ENCODE data around the gene HBM. TPM values are rescaled to one million over a fixed set of nuclear protein-coding genes. Genes with fewer than 3 reads are reported as not detected.
A peak's percentile ranks its signal among the peaks of the same experiment; 100 is the strongest.

The HBM gene
- total RNA-seq, 1 experiment from 2014 or later = not detected

GRCh38 chr16:155031-155398 lies 10.8 kb upstream of the HBM start:
- no peak overlapping the region for H2BK15ac ChIP-seq (ENCODE audit: low read depth, low read length)
- no peak overlapping the region for H3K18ac ChIP-seq (ENCODE audit: insufficient read length, low read depth, low read length)
- H2BK12ac ChIP-seq (ENCODE audit: insufficient read length, low read depth, low read length) = no peak overlapping the region
- Mint-ChIP-seq H3K27ac (no peak overlapping the region), H3K4me3 (peak overlapping the region; percentile 63 to 88), H3K36me3 (ENCODE audit: insufficient read depth in 1 of 3, low read depth in 3 of 3) (no peaks in the 10 kb centered on the region), H3K27me3 (ENCODE audit: low read depth) (peaks cover 81% of the 10 kb centered on the region), H3K4me1 (peaks cover 9% of the 10 kb centered on the region in 2 experiments), H3K9me3 (peaks cover 5 to 9% of the 10 kb centered on the region in 2 experiments; a peak in 3 of 5 replicates)
- H3K23ac ChIP-seq (ENCODE audit: insufficient read length, low read depth, low read length) = no peak overlapping the region
- no peak overlapping the region for H4K5ac ChIP-seq (ENCODE audit: insufficient read length, low read depth, low read length)
- H3K14ac ChIP-seq (ENCODE audit: insufficient read depth, low read length) = no peak overlapping the region
- H2BK20ac ChIP-seq (ENCODE audit: low read depth, low read length, poor library complexity, severe bottlenecking) = no peak overlapping the region
- no peaks in the 10 kb centered on the region for H3K79me2 ChIP-seq (ENCODE audit: insufficient read depth, low read length)
- H3K4me2 ChIP-seq (ENCODE audit: insufficient read depth, insufficient read length, low read length) = peak overlapping the region; percentile 86
- H2BK5ac ChIP-seq (ENCODE audit: insufficient read length, low read length) = no peak overlapping the region
- no peak overlapping the region for H4K91ac ChIP-seq (ENCODE audit: insufficient read length, low read depth, low read length)
- no peak overlapping the region for H3K27ac ChIP-seq (ENCODE audit: insufficient read length, low read depth, low read length)
- H3K27me3 ChIP-seq (ENCODE audit: insufficient read depth, low read length) = peaks cover 9% of the 10 kb centered on the region; the same call in 1 of the 2 replicates
- H4K20me1 ChIP-seq (ENCODE audit: control insufficient read depth, insufficient read depth, insufficient read length) = no peaks in the 10 kb centered on the region
- H3K56ac ChIP-seq (ENCODE audit: insufficient read length, low read depth, low read length) = no peak overlapping the region
- no peak overlapping the region for H2BK120ac ChIP-seq (ENCODE audit: low read depth, low read length, poor library complexity, severe bottlenecking)
- H3K9me3 ChIP-seq (ENCODE audit: control insufficient read depth, low read depth, low read length) = no peaks in the 10 kb centered on the region
- TF ChIP-seq, protein P1, sequence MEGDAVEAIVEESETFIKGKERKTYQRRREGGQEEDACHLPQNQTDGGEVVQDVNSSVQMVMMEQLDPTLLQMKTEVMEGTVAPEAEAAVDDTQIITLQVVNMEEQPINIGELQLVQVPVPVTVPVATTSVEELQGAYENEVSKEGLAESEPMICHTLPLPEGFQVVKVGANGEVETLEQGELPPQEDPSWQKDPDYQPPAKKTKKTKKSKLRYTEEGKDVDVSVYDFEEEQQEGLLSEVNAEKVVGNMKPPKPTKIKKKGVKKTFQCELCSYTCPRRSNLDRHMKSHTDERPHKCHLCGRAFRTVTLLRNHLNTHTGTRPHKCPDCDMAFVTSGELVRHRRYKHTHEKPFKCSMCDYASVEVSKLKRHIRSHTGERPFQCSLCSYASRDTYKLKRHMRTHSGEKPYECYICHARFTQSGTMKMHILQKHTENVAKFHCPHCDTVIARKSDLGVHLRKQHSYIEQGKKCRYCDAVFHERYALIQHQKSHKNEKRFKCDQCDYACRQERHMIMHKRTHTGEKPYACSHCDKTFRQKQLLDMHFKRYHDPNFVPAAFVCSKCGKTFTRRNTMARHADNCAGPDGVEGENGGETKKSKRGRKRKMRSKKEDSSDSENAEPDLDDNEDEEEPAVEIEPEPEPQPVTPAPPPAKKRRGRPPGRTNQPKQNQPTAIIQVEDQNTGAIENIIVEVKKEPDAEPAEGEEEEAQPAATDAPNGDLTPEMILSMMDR (conservative IDR thresholded peaks at IDR 0.05) = no peak
- no peak overlapping the region for H3T11ph ChIP-seq (ENCODE audit: low read length)
- no peak overlapping the region for H3K4ac ChIP-seq (ENCODE audit: low read depth, low read length)
- no peak overlapping the region for H3K9ac ChIP-seq (ENCODE audit: extremely low read depth, insufficient read length, low read length)
- no peak overlapping the region for H2AK5ac ChIP-seq (ENCODE audit: insufficient read length, low read length)
- H3K79me1 ChIP-seq (ENCODE audit: insufficient read depth, low read depth, low read length, poor library complexity, severe bottlenecking) = no peaks in the 10 kb centered on the region
- no peak overlapping the region for H4K8ac ChIP-seq (replicated peaks; ENCODE audit: insufficient read length, low read depth, low read length)
- no peak overlapping the region for H2AFZ ChIP-seq (ENCODE audit: low read length)
- WGBS (ENCODE audit: extremely low coverage, insufficient read length, low lambda C conversion rate) = no CpG with 5 or more reads among the region's 7 CpGs
- no peaks in the 10 kb centered on the region for H3K4me1 ChIP-seq (ENCODE audit: insufficient read depth, low read length)
- DNase-seq = no peak
- H3K23me2 ChIP-seq (ENCODE audit: insufficient read length, low read depth, low read length, poor library complexity, severe bottlenecking) = peaks cover 7% of the 10 kb centered on the region
